Measurements from ENCODE around the gene LPO. TPM values are rescaled to one million over a fixed set of nuclear protein-coding genes. Genes with fewer than 3 reads are reported as not detected.
A peak's percentile ranks its signal among the peaks of the same experiment; 100 is the strongest.

Gene LPO
- total RNA-seq, 2 donors from 2014 or later = not detected

DNA sequence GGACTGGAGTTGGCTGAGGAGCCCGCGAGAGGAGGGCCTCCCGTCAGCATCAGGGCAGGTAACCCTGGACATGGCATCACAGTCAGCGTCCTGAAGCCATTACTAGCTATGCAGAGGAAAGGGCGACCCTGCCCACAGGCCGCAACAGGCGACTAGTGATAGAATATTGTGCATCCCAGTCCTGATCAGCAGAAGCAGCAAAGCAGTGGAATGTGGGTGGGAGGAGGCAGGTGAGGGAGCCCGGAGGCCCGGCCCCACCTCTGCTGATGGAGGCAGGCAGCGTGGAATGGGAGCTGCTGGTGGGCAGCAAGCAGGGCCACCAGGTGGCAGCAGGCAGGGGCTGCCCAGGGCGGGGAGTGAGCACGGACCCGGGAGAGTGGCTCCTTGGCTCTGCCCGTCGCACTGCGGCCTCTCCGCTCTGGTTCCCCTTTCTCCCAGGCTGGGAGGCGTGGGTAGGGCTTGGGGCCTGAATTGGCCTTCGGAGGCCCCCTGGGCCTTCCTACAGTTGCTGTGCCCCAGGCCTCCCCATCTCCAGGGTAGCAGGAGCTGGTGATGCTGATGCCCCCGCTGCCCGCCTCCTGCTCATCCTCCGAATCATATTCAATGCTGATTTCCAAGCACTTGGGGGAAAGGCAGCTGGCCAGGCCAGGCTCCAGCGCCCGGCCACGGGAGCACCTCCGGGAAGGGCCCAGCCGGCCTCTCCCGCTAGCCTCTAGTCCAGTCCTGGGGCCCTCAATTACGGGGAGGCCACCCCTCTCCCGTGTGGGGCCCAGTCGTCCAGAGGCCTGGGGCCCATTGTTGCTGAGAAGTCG is 70.0 kb downstream of the LPO start:
- H3K9me3 Mint-ChIP-seq = no peaks in the 10 kb centered on the region
- H3K9ac ChIP-seq (ENCODE audit: extremely low read depth, low read length, poor library complexity, severe bottlenecking) = no peak overlapping the region
- no peak overlapping the region for H3K27ac Mint-ChIP-seq
- H3K27me3 Mint-ChIP-seq (ENCODE audit: insufficient read depth) = no peaks in the 10 kb centered on the region
- no peaks in the 10 kb centered on the region for H3K9me3 ChIP-seq (ENCODE audit: control insufficient read depth, low read length)
- H3K4me1 ChIP-seq (ENCODE audit: control insufficient read depth, insufficient read depth, low read length) = no peaks in the 10 kb centered on the region
- no peak overlapping the region for H3K4me3 ChIP-seq (ENCODE audit: low read length)
- H3K4me3 Mint-ChIP-seq = no peak overlapping the region
- WGBS, 2 experiments (ENCODE audit: insufficient coverage in 1 of 2, insufficient read length in 1 of 2) = 85 to 87% methylated on average over 23 to 32 of the region's 32 CpGs
- no peaks in the 10 kb centered on the region for H3K27me3 ChIP-seq (ENCODE audit: control insufficient read depth, insufficient read depth, low read length, poor library complexity, severe bottlenecking)
- H3K36me3 Mint-ChIP-seq (ENCODE audit: low read depth) = peaks cover 3% of the 10 kb centered on the region
- no peak overlapping the region for H3K27ac ChIP-seq (ENCODE audit: low read depth, low read length)
- H3K4me1 Mint-ChIP-seq = no peaks in the 10 kb centered on the region
- H3K36me3 ChIP-seq (ENCODE audit: control insufficient read depth, insufficient read depth, low read length) = no peaks in the 10 kb centered on the region
- peak; percentile 96 for DNase-seq
- TF ChIP-seq, protein P1, sequence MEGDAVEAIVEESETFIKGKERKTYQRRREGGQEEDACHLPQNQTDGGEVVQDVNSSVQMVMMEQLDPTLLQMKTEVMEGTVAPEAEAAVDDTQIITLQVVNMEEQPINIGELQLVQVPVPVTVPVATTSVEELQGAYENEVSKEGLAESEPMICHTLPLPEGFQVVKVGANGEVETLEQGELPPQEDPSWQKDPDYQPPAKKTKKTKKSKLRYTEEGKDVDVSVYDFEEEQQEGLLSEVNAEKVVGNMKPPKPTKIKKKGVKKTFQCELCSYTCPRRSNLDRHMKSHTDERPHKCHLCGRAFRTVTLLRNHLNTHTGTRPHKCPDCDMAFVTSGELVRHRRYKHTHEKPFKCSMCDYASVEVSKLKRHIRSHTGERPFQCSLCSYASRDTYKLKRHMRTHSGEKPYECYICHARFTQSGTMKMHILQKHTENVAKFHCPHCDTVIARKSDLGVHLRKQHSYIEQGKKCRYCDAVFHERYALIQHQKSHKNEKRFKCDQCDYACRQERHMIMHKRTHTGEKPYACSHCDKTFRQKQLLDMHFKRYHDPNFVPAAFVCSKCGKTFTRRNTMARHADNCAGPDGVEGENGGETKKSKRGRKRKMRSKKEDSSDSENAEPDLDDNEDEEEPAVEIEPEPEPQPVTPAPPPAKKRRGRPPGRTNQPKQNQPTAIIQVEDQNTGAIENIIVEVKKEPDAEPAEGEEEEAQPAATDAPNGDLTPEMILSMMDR (conservative IDR thresholded peaks at IDR 0.05) = peak; percentile 84

DNA sequence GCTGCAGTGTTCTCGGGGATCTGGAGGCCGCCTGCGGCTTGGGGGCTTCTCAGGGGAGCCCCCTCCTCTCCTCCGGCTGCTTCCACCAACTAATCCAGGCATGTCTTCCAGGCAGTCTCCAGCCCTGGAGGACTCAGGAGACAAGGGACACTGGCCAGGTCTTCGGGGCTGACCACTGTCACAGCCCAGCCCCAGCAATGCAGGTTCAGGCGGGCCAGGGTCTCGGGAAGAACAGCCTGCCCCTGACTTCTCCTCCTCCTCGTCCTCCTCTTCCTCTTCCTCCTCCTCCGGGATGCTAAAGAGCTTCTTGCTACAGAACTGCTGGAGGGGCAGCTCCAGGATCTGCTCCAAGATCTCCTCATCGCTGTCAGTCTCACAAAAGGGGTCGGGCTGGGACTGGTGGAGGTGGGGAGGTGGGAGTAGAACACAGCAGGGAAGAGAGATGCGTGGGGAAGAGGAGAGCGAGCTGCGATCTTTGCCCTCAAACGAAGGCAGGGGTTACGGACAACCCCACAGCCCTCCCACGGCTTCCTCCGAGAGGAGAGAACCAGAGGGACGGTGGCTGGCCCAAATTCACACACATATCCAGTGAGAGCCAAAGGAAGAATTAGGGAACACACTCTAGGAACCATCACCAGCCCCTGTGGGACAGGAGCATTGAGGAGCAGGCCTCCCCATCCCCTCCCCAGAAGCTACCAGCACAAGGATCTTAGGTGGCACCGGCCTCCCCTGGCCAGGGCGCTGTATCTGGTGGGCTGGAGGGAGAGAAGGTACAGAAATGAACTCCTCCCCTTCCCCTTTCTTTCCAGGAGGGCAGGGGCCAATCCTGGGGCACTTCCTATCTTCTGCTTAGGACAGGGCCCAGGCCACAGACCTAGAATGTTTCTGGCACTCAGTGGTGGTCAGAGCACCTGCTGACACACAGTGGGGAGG is 70.9 kb downstream of the LPO start:
- TF ChIP-seq, protein P1 (conservative IDR thresholded peaks at IDR 0.05) = no peak
- no peaks in the 10 kb centered on the region for H3K27me3 Mint-ChIP-seq (ENCODE audit: insufficient read depth)
- WGBS, 2 experiments (ENCODE audit: insufficient coverage in 1 of 2, insufficient read length in 1 of 2) = 75 to 88% methylated on average over 11 to 21 of the region's 21 CpGs
- Histone ChIP-seq H3K36me3 (ENCODE audit: control insufficient read depth, insufficient read depth, low read length) (no peaks in the 10 kb centered on the region), H3K4me1 (ENCODE audit: control insufficient read depth, insufficient read depth, low read length) (no peaks in the 10 kb centered on the region), H3K9ac (ENCODE audit: extremely low read depth, low read length, poor library complexity, severe bottlenecking) (no peak overlapping the region), H3K27ac (ENCODE audit: low read depth, low read length) (no peak overlapping the region), H3K9me3 (ENCODE audit: control insufficient read depth, low read length) (no peaks in the 10 kb centered on the region), H3K4me3 (ENCODE audit: low read length) (no peak overlapping the region), H3K27me3 (ENCODE audit: control insufficient read depth, insufficient read depth, low read length, poor library complexity, severe bottlenecking) (no peaks in the 10 kb centered on the region)
- H3K36me3 Mint-ChIP-seq (ENCODE audit: low read depth) = peaks cover 3% of the 10 kb centered on the region
- no peaks in the 10 kb centered on the region for H3K9me3 Mint-ChIP-seq
- no peaks in the 10 kb centered on the region for H3K4me1 Mint-ChIP-seq
- H3K27ac Mint-ChIP-seq = no peak overlapping the region
- DNase-seq = no peak
- H3K4me3 Mint-ChIP-seq = no peak overlapping the region

DNA sequence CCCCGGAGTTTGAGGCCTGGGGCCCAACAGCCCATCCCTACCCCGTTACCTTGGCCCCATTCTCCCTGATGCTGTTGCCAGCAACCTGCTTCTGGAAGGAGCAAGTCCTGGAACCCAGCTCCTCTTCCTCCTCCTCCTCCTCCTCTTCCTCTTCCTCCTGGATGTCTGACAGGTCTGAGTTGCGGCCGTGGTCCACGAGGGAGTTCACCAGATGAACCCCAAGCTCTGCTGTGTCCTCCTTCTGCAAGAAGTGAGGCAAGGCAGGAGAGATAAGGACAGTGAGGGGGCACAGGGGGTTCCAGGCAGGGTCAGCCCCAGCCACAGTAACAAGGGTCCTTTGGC is 71.5 kb downstream of the LPO start:
- Mint-ChIP-seq H3K36me3 (ENCODE audit: low read depth) (peaks cover 7% of the 10 kb centered on the region), H3K27me3 (ENCODE audit: insufficient read depth) (no peaks in the 10 kb centered on the region), H3K4me3 (no peak overlapping the region), H3K9me3 (no peaks in the 10 kb centered on the region), H3K27ac (no peak overlapping the region), H3K4me1 (no peaks in the 10 kb centered on the region)
- Histone ChIP-seq H3K36me3 (ENCODE audit: control insufficient read depth, insufficient read depth, low read length) (no peaks in the 10 kb centered on the region), H3K27me3 (ENCODE audit: control insufficient read depth, insufficient read depth, low read length, poor library complexity, severe bottlenecking) (no peaks in the 10 kb centered on the region), H3K4me1 (ENCODE audit: control insufficient read depth, insufficient read depth, low read length) (no peaks in the 10 kb centered on the region), H3K9me3 (ENCODE audit: control insufficient read depth, low read length) (no peaks in the 10 kb centered on the region), H3K9ac (ENCODE audit: extremely low read depth, low read length, poor library complexity, severe bottlenecking) (no peak overlapping the region), H3K27ac (ENCODE audit: low read depth, low read length) (no peak overlapping the region), H3K4me3 (ENCODE audit: low read length) (no peak overlapping the region)
- WGBS, 2 experiments (ENCODE audit: insufficient coverage in 1 of 2, insufficient read length in 1 of 2) = 92% methylated on average over 5 of the region's 5 CpGs; no CpG with 5 or more reads in 1 of the 2 experiments
- TF ChIP-seq, protein P1 (conservative IDR thresholded peaks at IDR 0.05) = no peak
- DNase-seq = no peak

Measured in endodermal cell (in vitro differentiated cells).